Measurements from ENCODE around the gene ATG2A. TPM values are rescaled to one million over a fixed set of nuclear protein-coding genes. Genes with fewer than 3 reads are reported as not detected.

Gene ATG2A
- total and polyA plus RNA-seq, 2 of the 8 experiments (the other 6 are each of a cell fraction or from before 2014, with no cell fraction given), result 12.1 to 22.1 TPM

DNA sequence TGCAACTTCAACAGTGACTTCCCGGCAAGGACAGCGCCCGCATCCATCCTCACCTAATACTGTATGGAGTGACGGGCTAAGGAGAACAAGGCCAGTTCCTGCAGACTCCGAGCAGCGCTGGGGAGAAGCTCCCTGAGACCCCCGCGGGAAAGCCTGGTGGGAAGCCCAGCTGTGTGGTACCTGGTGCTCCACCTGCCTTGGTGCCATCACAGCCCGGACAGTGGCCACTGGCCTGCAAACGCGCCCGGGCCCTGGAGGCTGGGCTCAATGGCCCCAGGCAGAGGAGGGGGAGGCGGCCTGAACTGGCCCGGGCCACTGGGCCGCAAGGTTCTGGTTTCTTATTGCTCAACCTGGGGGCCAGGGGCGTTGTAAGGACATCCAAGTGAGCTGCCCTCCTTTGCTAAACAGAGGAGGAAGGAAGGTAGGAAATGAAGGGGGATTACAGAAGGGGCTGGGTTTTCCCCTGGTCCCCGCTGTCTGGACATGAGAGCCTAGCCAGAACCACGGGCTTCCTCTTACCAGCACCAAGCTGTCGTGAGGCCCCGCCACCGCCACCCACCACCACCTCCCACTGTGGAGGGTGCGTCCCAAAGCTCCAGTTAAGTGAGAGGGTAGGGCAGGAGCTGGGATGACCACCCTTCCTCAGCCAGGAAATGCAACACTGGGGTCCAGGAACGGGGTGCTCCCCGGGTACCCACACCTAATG lies 64.1 kb downstream of the ATG2A start (continued):
- TF ChIP-seq, protein P1, sequence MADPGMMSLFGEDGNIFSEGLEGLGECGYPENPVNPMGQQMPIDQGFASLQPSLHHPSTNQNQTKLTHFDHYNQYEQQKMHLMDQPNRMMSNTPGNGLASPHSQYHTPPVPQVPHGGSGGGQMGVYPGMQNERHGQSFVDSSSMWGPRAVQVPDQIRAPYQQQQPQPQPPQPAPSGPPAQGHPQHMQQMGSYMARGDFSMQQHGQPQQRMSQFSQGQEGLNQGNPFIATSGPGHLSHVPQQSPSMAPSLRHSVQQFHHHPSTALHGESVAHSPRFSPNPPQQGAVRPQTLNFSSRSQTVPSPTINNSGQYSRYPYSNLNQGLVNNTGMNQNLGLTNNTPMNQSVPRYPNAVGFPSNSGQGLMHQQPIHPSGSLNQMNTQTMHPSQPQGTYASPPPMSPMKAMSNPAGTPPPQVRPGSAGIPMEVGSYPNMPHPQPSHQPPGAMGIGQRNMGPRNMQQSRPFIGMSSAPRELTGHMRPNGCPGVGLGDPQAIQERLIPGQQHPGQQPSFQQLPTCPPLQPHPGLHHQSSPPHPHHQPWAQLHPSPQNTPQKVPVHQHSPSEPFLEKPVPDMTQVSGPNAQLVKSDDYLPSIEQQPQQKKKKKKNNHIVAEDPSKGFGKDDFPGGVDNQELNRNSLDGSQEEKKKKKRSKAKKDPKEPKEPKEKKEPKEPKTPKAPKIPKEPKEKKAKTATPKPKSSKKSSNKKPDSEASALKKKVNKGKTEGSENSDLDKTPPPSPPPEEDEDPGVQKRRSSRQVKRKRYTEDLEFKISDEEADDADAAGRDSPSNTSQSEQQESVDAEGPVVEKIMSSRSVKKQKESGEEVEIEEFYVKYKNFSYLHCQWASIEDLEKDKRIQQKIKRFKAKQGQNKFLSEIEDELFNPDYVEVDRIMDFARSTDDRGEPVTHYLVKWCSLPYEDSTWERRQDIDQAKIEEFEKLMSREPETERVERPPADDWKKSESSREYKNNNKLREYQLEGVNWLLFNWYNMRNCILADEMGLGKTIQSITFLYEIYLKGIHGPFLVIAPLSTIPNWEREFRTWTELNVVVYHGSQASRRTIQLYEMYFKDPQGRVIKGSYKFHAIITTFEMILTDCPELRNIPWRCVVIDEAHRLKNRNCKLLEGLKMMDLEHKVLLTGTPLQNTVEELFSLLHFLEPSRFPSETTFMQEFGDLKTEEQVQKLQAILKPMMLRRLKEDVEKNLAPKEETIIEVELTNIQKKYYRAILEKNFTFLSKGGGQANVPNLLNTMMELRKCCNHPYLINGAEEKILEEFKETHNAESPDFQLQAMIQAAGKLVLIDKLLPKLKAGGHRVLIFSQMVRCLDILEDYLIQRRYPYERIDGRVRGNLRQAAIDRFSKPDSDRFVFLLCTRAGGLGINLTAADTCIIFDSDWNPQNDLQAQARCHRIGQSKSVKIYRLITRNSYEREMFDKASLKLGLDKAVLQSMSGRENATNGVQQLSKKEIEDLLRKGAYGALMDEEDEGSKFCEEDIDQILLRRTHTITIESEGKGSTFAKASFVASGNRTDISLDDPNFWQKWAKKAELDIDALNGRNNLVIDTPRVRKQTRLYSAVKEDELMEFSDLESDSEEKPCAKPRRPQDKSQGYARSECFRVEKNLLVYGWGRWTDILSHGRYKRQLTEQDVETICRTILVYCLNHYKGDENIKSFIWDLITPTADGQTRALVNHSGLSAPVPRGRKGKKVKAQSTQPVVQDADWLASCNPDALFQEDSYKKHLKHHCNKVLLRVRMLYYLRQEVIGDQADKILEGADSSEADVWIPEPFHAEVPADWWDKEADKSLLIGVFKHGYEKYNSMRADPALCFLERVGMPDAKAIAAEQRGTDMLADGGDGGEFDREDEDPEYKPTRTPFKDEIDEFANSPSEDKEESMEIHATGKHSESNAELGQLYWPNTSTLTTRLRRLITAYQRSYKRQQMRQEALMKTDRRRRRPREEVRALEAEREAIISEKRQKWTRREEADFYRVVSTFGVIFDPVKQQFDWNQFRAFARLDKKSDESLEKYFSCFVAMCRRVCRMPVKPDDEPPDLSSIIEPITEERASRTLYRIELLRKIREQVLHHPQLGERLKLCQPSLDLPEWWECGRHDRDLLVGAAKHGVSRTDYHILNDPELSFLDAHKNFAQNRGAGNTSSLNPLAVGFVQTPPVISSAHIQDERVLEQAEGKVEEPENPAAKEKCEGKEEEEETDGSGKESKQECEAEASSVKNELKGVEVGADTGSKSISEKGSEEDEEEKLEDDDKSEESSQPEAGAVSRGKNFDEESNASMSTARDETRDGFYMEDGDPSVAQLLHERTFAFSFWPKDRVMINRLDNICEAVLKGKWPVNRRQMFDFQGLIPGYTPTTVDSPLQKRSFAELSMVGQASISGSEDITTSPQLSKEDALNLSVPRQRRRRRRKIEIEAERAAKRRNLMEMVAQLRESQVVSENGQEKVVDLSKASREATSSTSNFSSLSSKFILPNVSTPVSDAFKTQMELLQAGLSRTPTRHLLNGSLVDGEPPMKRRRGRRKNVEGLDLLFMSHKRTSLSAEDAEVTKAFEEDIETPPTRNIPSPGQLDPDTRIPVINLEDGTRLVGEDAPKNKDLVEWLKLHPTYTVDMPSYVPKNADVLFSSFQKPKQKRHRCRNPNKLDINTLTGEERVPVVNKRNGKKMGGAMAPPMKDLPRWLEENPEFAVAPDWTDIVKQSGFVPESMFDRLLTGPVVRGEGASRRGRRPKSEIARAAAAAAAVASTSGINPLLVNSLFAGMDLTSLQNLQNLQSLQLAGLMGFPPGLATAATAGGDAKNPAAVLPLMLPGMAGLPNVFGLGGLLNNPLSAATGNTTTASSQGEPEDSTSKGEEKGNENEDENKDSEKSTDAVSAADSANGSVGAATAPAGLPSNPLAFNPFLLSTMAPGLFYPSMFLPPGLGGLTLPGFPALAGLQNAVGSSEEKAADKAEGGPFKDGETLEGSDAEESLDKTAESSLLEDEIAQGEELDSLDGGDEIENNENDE (IDR thresholded peaks at IDR 0.05; ENCODE audit: insufficient replicate concordance, low read length), result no peak
- no peak for TF ChIP-seq SP4 (IDR thresholded peaks at IDR 0.05; ENCODE audit: low read length)
- no peak for TF ChIP-seq NANOG (IDR thresholded peaks at IDR 0.05; ENCODE audit: insufficient read depth, low read depth, low read length, poor library complexity, severe bottlenecking)
- TF ChIP-seq TCF12 (IDR thresholded peaks at IDR 0.05; ENCODE audit: low read depth, low read length), result no peak
- TF ChIP-seq TBP (IDR thresholded peaks at IDR 0.05; ENCODE audit: low read depth, low read length), result no peak
- no peak for TF ChIP-seq TAF7 (optimal IDR thresholded peaks at IDR 0.05; ENCODE audit: borderline replicate concordance, low read depth, low read length)
- no peak for TF ChIP-seq TEAD4 (IDR thresholded peaks at IDR 0.05; ENCODE audit: low read depth, low read length)
- TF ChIP-seq, protein P2, sequence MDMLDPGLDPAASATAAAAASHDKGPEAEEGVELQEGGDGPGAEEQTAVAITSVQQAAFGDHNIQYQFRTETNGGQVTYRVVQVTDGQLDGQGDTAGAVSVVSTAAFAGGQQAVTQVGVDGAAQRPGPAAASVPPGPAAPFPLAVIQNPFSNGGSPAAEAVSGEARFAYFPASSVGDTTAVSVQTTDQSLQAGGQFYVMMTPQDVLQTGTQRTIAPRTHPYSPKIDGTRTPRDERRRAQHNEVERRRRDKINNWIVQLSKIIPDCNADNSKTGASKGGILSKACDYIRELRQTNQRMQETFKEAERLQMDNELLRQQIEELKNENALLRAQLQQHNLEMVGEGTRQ (IDR thresholded peaks at IDR 0.05; ENCODE audit: low read length), result no peak
- TF ChIP-seq SRF (IDR thresholded peaks at IDR 0.05; ENCODE audit: low read depth, low read length), result no peak
- TF ChIP-seq RXRA (IDR thresholded peaks at IDR 0.05; ENCODE audit: insufficient read depth, low read depth, low read length), result no peak
